Kidney (tissue), 14 donors: ENCODE data around the gene CDC37L1. TPM values are rescaled to one million over a fixed set of nuclear protein-coding genes. Genes with fewer than 3 reads are reported as not detected.
"Not testable (repeated sequence)": the region's sequence is repeated elsewhere in the genome, so short reads cannot be mapped to it uniquely, and the experiment has no call there.

ENCODE experiments used
- DNase-seq, 5 donors: peaks; one replicate each; pipeline ENCODE4 v3.0.0-alpha.2; 2013 to 2020
- FAIRE-seq: peaks from 2 replicates; lab custom pipeline; 2012; peaks lifted over from hg19 to GRCh38; lab: Jason Lieb, UNC
- H3K27ac ChIP-seq, 2 donors: one replicate each; pipeline ENCODE4 v1.7.0; 2013; ENCODE audit warnings: low read depth in 2 of 2, low read length in 2 of 2, inconsistent platforms in 1 of 2
- H3K27me3 ChIP-seq: one replicate; pipeline ENCODE4 v1.7.1; 2013; ENCODE audit warnings: low read length, inconsistent platforms; ENCODE audit not compliant: control insufficient read depth, insufficient read depth
- H3K36me3 ChIP-seq, 3 donors: one replicate each; pipeline versions ENCODE4 v1.7.0 to v1.7.1; 2013; ENCODE audit warnings: low read length in 3 of 3, control low read depth in 1 of 3, inconsistent platforms in 1 of 3; ENCODE audit not compliant: insufficient read depth in 3 of 3, control insufficient read depth in 2 of 3
- H3K4me1 ChIP-seq, 3 donors: one replicate each; pipeline versions ENCODE4 v1.7.0 to v1.7.1; 2013; ENCODE audit warnings: low read length in 3 of 3, inconsistent platforms in 1 of 3, low read depth in 1 of 3; ENCODE audit not compliant: control insufficient read depth in 2 of 3, insufficient read depth in 2 of 3
- H3K4me3 ChIP-seq, 3 donors: one replicate each; pipeline versions ENCODE4 v1.7.0 to v1.8.1; 2013; ENCODE audit warnings: low read length in 3 of 3, control low read depth in 1 of 3, inconsistent platforms in 1 of 3
- H3K9ac ChIP-seq, 3 donors: one replicate each; pipeline versions ENCODE4 v1.7.0 to v1.7.1; 2013; ENCODE audit warnings: low read length in 3 of 3, control low read depth in 1 of 3, inconsistent platforms in 1 of 3
- H3K9me3 ChIP-seq, 3 donors: one replicate each; pipeline versions ENCODE4 v1.7.0 to v1.7.1; 2013; ENCODE audit warnings: low read length in 3 of 3, control low read depth in 1 of 3, inconsistent platforms in 1 of 3; ENCODE audit not compliant: control insufficient read depth in 2 of 3, insufficient read depth in 1 of 3
- intact Hi-C: fragments of 100-400 bp; cut with DNase I; formaldehyde crosslinking; loops from one replicate; pipeline ENCODE4 v1.11.1; 2022
- polyA plus RNA-seq: library from polyadenylated mRNA; stranded (reverse); fragments of 350-450 nt; fragmentation: Illumina TruSeq; extraction: RNeasy Lipid Tissue Mini Kit (QIAGEN cat#74804); gene quantifications from one replicate; pipeline ENCODE4 v1.2.3, GENCODE V29; 2014; ENCODE audit warnings: low read depth, low replicate concordance; ENCODE audit not compliant: insufficient read depth
- total RNA-seq: library from RNA; stranded (reverse); fragmentation: NEBNext Ultra II Directional; extraction: Animal tissue kit (Norgen Biotek cat#: 25700); gene quantifications from one replicate; pipeline ENCODE4 v1.2.1, GENCODE V29; 2021
- TF ChIP-seq, protein P1 (sequence below): IDR thresholded peaks from 3 replicates; pipeline ENCODE4 v1.5.1; 2012; ENCODE audit warnings: mild to moderate bottlenecking, moderate library complexity, borderline replicate concordance; ENCODE audit not compliant: insufficient read depth; ENCODE audit errors: extremely low read depth
- donor health status: control.
- donor health status: control.
- donor health status: control.
- donor health status: control.
- donor health status: control.
- donor health status: DM: yes; HTN: yes; CAD: no.
- donor health status: Normal renal cell carcinoma (clear cell type).

CDC37L1 gene
- total and polyA plus RNA-seq, 2 donors from 2014 or later = 16.9 to 24.7 TPM

DNA sequence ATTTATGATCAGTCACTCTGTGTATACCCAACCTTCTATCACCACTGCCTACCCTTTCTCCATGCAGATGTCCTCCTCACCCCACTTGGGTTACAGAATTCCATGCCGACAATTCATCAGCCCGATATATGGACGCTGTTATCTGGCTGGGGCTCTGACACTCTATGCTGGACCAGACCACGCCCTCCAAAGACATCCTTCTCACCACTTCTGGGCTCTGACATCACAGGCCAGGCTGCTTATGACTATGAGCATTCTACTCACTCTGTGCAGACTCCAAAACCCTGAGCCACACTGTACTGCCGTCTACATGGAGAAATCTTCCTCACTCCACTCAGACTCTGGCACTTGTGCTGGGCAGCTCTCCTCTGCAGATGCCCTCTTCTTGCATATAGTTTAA is 69.2 kb downstream of the CDC37L1 start:
- peaks cover 0 to 6% (median 0%) of the 10 kb centered on the region in 3 donors for H3K4me1 ChIP-seq
- TF ChIP-seq, protein P1, sequence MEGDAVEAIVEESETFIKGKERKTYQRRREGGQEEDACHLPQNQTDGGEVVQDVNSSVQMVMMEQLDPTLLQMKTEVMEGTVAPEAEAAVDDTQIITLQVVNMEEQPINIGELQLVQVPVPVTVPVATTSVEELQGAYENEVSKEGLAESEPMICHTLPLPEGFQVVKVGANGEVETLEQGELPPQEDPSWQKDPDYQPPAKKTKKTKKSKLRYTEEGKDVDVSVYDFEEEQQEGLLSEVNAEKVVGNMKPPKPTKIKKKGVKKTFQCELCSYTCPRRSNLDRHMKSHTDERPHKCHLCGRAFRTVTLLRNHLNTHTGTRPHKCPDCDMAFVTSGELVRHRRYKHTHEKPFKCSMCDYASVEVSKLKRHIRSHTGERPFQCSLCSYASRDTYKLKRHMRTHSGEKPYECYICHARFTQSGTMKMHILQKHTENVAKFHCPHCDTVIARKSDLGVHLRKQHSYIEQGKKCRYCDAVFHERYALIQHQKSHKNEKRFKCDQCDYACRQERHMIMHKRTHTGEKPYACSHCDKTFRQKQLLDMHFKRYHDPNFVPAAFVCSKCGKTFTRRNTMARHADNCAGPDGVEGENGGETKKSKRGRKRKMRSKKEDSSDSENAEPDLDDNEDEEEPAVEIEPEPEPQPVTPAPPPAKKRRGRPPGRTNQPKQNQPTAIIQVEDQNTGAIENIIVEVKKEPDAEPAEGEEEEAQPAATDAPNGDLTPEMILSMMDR = no peak
- H3K36me3 ChIP-seq = no peaks in the 10 kb centered on the region
- DNase-seq (no peak), FAIRE-seq (no peak)
- intact Hi-C loops = no loop called here
- no peak overlapping the region for H3K9ac ChIP-seq
- no peaks in the 10 kb centered on the region for H3K9me3 ChIP-seq
- no peaks in the 10 kb centered on the region for H3K27me3 ChIP-seq
- no peak overlapping the region for H3K4me3 ChIP-seq
- no peak overlapping the region for H3K27ac ChIP-seq

DNA sequence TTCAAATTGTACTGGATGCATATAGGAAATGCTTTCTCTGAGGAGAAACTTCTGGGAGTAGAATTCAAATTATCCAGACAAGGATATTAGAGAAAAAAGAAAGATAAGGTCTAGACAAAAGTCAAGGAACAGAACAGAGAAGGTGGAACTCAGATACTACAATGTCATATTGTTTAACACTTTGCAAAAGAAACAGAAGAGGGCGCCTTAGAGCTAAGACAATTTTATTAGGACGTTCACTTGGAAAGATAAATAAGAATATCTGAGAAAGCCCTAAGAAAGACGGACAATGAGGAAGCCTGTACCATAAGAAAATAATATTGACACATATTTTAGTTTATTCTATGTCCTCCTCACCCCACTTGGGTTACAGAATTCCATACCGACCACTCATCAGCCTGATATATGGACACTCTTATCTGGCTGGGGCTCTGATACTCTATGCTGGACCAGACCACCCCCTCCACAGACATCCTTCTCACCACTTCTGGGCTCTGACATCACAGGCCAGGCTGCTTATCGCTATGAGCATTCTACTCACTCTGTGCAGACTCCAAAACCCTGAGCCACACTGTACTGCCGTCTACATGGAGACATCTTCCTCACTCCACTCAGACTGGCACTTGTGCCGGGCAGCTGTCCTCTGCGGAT is 70.8 kb downstream of the CDC37L1 start:
- DNase-seq (peak in 2 of 5 donors; percentile 51 to 76), FAIRE-seq (peak; percentile 97)
- no peak overlapping the region for H3K9ac ChIP-seq
- H3K9me3 ChIP-seq = no peaks in the 10 kb centered on the region
- intact Hi-C loops = no loop called here
- H3K27ac ChIP-seq = no peak overlapping the region
- H3K36me3 ChIP-seq = no peaks in the 10 kb centered on the region
- no peak overlapping the region for H3K4me3 ChIP-seq
- H3K4me1 ChIP-seq = peaks cover 0 to 12% (median 0%) of the 10 kb centered on the region in 3 donors
- H3K27me3 ChIP-seq = no peaks in the 10 kb centered on the region
- TF ChIP-seq, protein P1 = peak; percentile 50

DNA sequence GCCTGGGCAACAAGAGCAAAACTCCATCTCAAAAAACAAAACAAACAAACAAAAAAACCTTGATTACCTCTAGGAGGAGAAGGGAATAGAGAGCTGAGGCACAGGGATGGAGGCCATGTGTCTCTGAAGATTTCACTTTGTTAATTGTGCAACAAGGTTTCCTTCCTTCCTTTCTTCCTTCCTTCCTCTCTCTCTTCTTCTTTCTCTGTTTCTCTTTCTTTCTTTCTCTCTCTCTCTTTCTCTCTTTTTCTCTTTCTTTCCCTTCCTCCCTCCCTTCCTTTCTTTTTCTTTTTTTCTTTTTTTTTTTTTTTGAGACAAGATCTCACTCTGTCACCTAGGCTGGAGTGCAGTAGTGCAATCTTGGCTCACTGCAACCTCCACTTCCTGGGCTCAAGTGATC is 75.2 kb downstream of the CDC37L1 start:
- DNase-seq, FAIRE-seq, H3K27me3 ChIP-seq, intact Hi-C loops, H3K9me3 ChIP-seq, H3K4me3 ChIP-seq, H3K9ac ChIP-seq, H3K36me3 ChIP-seq: not testable (repeated sequence)
- peak overlapping the region; percentile 39 to 89 for H3K27ac ChIP-seq
- peaks cover 0 to 32% (median 16%) of the 10 kb centered on the region in 3 donors for H3K4me1 ChIP-seq

DNA sequence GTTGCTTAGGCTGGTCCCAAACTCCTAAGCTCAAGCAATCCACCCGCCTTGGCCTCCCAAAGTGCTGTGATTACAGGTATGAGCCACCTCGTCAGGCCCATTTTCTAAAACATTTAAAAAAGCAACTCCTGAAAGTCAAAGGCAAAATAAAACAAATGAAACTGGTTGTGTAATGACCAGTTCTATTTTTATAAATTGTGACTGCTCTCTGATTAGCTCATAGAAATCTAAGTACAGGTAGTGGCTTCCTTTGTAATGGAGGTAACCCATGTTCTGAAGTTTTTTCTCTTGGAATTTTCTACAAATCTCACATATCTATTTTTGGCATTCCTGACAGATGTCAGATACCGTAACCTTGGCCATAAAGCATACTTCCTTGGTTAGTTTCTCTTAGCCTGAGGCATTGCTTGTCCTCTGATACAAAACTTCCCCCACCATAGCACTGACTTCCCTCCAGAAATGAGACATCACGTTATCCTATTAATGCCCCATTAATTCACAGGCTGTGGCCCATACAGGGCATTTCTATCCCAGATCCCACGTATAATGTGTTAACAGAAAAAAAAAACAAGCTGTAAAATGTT is 75.7 kb downstream of the CDC37L1 start:
- DNase-seq (no peak), FAIRE-seq (no peak)
- Histone ChIP-seq H3K27me3 (no peaks in the 10 kb centered on the region), H3K36me3 (no peaks in the 10 kb centered on the region), H3K9me3 (no peaks in the 10 kb centered on the region), H3K4me3 (no peak overlapping the region), H3K4me1 (peaks cover 0 to 29% (median 16%) of the 10 kb centered on the region in 3 donors), H3K27ac (peak overlapping the region; percentile 82 to 89), H3K9ac (peak overlapping the region in 1 of 3 donors; percentile 44)
- intact Hi-C loops = no loop called here
- TF ChIP-seq, protein P1 = no peak
